ENCODE measurements around the gene CEP85L. TPM values are rescaled to one million over a fixed set of nuclear protein-coding genes. Genes with fewer than 3 reads are reported as not detected.

CEP85L gene
- total and polyA plus RNA-seq, 2 experiments from 2014 or later, result 9.1 to 10.1 TPM

DNA sequence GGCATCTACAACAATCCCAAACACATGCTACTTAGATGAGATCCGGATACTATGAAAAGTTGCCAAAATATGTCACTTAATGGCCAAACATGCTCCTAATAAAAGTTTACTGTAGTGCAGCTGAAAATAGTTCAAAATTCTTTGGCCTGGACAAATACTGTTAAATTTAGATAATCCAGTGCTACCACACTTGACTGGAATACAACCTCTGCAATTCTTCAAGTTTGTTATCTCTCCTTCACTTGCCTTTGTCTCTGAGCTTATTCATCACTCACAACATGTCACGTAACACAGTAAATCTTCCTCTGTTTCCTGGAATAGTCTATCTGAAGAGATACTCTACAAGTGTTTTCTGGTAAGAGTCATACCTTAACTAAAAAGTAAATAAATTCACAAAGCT is 113.8 kb downstream of the CEP85L start:
- Histone ChIP-seq H3K79me2 (replicated peaks; ENCODE audit: insufficient read depth) (no peaks in the 10 kb centered on the region), H3F3A (replicated peaks; ENCODE audit: low read depth) (no peaks in the 10 kb centered on the region), H3K4me1 (ENCODE audit: insufficient read depth) (no peaks in the 10 kb centered on the region), H3K27me3 (ENCODE audit: insufficient read depth) (no peaks in the 10 kb centered on the region), H2AFZ (no peak overlapping the region), H3K36me3 (ENCODE audit: insufficient read depth) (no peaks in the 10 kb centered on the region), H3K4me2 (no peak overlapping the region), H4K20me1 (replicated peaks; ENCODE audit: insufficient read depth) (no peaks in the 10 kb centered on the region), H3K27ac (ENCODE audit: low read depth) (no peak overlapping the region), H3K9me2 (ENCODE audit: insufficient read depth) (no peaks in the 10 kb centered on the region), H3K4me3 (no peak overlapping the region)
- Mint-ChIP-seq H3K9me3 (no peaks in the 10 kb centered on the region), H3K36me3 (ENCODE audit: low read depth) (no peaks in the 10 kb centered on the region), H3K4me1 (no peaks in the 10 kb centered on the region), H3K4me3 (no peak overlapping the region), H3K27me3 (ENCODE audit: insufficient read depth, low read depth, poor library complexity) (no peaks in the 10 kb centered on the region), H3K27ac (no peak overlapping the region)
- TF ChIP-seq, protein P1, sequence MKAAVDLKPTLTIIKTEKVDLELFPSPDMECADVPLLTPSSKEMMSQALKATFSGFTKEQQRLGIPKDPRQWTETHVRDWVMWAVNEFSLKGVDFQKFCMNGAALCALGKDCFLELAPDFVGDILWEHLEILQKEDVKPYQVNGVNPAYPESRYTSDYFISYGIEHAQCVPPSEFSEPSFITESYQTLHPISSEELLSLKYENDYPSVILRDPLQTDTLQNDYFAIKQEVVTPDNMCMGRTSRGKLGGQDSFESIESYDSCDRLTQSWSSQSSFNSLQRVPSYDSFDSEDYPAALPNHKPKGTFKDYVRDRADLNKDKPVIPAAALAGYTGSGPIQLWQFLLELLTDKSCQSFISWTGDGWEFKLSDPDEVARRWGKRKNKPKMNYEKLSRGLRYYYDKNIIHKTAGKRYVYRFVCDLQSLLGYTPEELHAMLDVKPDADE (IDR thresholded peaks at IDR 0.05), result no peak
- TF ChIP-seq POLR2AphosphoS5 (IDR thresholded peaks at IDR 0.05; ENCODE audit: low read depth), result no peak
- no peak for TF ChIP-seq NANOG (IDR thresholded peaks at IDR 0.05; ENCODE audit: borderline replicate concordance)
- no peak for TF ChIP-seq JUNB (IDR thresholded peaks at IDR 0.05; ENCODE audit: unreplicated experiment)
- TF ChIP-seq, protein P2, sequence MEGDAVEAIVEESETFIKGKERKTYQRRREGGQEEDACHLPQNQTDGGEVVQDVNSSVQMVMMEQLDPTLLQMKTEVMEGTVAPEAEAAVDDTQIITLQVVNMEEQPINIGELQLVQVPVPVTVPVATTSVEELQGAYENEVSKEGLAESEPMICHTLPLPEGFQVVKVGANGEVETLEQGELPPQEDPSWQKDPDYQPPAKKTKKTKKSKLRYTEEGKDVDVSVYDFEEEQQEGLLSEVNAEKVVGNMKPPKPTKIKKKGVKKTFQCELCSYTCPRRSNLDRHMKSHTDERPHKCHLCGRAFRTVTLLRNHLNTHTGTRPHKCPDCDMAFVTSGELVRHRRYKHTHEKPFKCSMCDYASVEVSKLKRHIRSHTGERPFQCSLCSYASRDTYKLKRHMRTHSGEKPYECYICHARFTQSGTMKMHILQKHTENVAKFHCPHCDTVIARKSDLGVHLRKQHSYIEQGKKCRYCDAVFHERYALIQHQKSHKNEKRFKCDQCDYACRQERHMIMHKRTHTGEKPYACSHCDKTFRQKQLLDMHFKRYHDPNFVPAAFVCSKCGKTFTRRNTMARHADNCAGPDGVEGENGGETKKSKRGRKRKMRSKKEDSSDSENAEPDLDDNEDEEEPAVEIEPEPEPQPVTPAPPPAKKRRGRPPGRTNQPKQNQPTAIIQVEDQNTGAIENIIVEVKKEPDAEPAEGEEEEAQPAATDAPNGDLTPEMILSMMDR (conservative IDR thresholded peaks at IDR 0.05; ENCODE audit: low read depth in 2 of 2), result no peak
- TF ChIP-seq EZH2 (IDR thresholded peaks at IDR 0.05; ENCODE audit: low read depth, unreplicated experiment), result no peak
- TF ChIP-seq CREB1 (CRISPR knock-in tag; IDR thresholded peaks at IDR 0.05; ENCODE audit: low read depth), result no peak
- TF ChIP-seq EZH2phosphoT487 (IDR thresholded peaks at IDR 0.05; ENCODE audit: unreplicated experiment), result no peak
- no peak for TF ChIP-seq ZNF331 (CRISPR knock-in tag; IDR thresholded peaks at IDR 0.05; ENCODE audit: low read depth)
- TF ChIP-seq STAT1 (IDR thresholded peaks at IDR 0.05; ENCODE audit: unreplicated experiment), result no peak
- TF ChIP-seq ZNF114 (CRISPR knock-in tag; IDR thresholded peaks at IDR 0.05), result no peak
- TF ChIP-seq, protein P3, sequence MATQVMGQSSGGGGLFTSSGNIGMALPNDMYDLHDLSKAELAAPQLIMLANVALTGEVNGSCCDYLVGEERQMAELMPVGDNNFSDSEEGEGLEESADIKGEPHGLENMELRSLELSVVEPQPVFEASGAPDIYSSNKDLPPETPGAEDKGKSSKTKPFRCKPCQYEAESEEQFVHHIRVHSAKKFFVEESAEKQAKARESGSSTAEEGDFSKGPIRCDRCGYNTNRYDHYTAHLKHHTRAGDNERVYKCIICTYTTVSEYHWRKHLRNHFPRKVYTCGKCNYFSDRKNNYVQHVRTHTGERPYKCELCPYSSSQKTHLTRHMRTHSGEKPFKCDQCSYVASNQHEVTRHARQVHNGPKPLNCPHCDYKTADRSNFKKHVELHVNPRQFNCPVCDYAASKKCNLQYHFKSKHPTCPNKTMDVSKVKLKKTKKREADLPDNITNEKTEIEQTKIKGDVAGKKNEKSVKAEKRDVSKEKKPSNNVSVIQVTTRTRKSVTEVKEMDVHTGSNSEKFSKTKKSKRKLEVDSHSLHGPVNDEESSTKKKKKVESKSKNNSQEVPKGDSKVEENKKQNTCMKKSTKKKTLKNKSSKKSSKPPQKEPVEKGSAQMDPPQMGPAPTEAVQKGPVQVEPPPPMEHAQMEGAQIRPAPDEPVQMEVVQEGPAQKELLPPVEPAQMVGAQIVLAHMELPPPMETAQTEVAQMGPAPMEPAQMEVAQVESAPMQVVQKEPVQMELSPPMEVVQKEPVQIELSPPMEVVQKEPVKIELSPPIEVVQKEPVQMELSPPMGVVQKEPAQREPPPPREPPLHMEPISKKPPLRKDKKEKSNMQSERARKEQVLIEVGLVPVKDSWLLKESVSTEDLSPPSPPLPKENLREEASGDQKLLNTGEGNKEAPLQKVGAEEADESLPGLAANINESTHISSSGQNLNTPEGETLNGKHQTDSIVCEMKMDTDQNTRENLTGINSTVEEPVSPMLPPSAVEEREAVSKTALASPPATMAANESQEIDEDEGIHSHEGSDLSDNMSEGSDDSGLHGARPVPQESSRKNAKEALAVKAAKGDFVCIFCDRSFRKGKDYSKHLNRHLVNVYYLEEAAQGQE (IDR thresholded peaks at IDR 0.05; ENCODE audit: unreplicated experiment), result no peak
- TF ChIP-seq, protein P4, sequence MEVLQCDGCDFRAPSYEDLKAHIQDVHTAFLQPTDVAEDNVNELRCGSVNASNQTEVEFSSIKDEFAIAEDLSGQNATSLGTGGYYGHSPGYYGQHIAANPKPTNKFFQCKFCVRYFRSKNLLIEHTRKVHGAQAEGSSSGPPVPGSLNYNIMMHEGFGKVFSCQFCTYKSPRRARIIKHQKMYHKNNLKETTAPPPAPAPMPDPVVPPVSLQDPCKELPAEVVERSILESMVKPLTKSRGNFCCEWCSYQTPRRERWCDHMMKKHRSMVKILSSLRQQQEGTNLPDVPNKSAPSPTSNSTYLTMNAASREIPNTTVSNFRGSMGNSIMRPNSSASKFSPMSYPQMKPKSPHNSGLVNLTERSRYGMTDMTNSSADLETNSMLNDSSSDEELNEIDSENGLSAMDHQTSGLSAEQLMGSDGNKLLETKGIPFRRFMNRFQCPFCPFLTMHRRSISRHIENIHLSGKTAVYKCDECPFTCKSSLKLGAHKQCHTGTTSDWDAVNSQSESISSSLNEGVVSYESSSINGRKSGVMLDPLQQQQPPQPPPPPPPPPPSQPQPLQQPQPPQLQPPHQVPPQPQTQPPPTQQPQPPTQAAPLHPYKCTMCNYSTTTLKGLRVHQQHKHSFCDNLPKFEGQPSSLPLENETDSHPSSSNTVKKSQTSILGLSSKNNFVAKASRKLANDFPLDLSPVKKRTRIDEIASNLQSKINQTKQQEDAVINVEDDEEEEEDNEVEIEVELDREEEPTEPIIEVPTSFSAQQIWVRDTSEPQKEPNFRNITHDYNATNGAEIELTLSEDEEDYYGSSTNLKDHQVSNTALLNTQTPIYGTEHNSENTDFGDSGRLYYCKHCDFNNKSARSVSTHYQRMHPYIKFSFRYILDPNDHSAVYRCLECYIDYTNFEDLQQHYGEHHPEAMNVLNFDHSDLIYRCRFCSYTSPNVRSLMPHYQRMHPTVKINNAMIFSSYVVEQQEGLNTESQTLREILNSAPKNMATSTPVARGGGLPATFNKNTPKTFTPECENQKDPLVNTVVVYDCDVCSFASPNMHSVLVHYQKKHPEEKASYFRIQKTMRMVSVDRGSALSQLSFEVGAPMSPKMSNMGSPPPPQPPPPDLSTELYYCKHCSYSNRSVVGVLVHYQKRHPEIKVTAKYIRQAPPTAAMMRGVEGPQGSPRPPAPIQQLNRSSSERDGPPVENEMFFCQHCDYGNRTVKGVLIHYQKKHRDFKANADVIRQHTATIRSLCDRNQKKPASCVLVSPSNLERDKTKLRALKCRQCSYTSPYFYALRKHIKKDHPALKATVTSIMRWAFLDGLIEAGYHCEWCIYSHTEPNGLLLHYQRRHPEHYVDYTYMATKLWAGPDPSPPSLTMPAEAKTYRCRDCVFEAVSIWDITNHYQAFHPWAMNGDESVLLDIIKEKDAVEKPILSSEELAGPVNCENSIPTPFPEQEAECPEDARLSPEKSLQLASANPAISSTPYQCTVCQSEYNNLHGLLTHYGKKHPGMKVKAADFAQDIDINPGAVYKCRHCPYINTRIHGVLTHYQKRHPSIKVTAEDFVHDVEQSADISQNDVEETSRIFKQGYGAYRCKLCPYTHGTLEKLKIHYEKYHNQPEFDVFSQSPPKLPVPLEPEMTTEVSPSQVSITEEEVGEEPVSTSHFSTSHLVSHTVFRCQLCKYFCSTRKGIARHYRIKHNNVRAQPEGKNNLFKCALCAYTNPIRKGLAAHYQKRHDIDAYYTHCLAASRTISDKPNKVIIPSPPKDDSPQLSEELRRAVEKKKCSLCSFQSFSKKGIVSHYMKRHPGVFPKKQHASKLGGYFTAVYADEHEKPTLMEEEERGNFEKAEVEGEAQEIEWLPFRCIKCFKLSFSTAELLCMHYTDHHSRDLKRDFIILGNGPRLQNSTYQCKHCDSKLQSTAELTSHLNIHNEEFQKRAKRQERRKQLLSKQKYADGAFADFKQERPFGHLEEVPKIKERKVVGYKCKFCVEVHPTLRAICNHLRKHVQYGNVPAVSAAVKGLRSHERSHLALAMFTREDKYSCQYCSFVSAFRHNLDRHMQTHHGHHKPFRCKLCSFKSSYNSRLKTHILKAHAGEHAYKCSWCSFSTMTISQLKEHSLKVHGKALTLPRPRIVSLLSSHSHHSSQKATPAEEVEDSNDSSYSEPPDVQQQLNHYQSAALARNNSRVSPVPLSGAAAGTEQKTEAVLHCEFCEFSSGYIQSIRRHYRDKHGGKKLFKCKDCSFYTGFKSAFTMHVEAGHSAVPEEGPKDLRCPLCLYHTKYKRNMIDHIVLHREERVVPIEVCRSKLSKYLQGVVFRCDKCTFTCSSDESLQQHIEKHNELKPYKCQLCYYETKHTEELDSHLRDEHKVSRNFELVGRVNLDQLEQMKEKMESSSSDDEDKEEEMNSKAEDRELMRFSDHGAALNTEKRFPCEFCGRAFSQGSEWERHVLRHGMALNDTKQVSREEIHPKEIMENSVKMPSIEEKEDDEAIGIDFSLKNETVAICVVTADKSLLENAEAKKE (CRISPR knock-in tag; IDR thresholded peaks at IDR 0.05), result no peak
- DNase-seq (ENCODE audit: low spot score) (no peak), ATAC-seq (no peak)
